Sigmoid colon (tissue), 4 donors: Measurements from ENCODE around the gene RNF169.

Experiments used
- CTCF ChIP-seq, 4 experiments: fragments of 450-650 bp in 3 of 4; fragments of 200-600 bp in 1 of 4; IDR thresholded peaks; one replicate each; pipeline ENCODE4 v1.5.1; 2016 to 2019; ENCODE audit warnings: antibody characterized with exemption in 4 of 4, mild to moderate bottlenecking in 3 of 4, moderate library complexity in 2 of 4
- POLR2A ChIP-seq, 2 donors: fragments of 450-650 bp; IDR thresholded peaks; one replicate each; pipeline ENCODE4 v1.6.1; 2016; ENCODE audit warnings: antibody characterized with exemption in 2 of 2, mild to moderate bottlenecking in 2 of 2, moderate library complexity in 2 of 2
- POLR2AphosphoS5 ChIP-seq, 4 donors: sonication (generic); formaldehyde crosslinking; IDR thresholded peaks; one replicate each; pipeline ENCODE4 v1.6.1; 2017; ENCODE audit warnings: antibody characterized with exemption in 4 of 4

GRCh38 chr11:74784726-74785125 is 36.1 kb downstream of the RNF169 start:
- no peak for TF ChIP-seq CTCF (IDR thresholded peaks at IDR 0.05)
- TF ChIP-seq POLR2AphosphoS5 (IDR thresholded peaks at IDR 0.05), result no peak
- TF ChIP-seq POLR2A (IDR thresholded peaks at IDR 0.05), result no peak
